ENCODE results near the gene PHKA2.
"Not testable (repeated sequence)": the region's sequence is repeated elsewhere in the genome, so short reads cannot be mapped to it uniquely, and the experiment has no call there.

Gene PHKA2

GRCh38 chrX:18992829-18993228, 8.9 kb upstream of the PHKA2 start:
- Histone ChIP-seq H3K36me3 (replicated peaks; ENCODE audit: low read depth, low read length) (no peaks in the 10 kb centered on the region), H3K4me1 (ENCODE audit: low read length) (no peaks in the 10 kb centered on the region), H2AFZ (ENCODE audit: low read depth, low read length) (no peak overlapping the region), H4K20me1 (ENCODE audit: insufficient read depth, low read length) (no peaks in the 10 kb centered on the region), H3K4me3 (ENCODE audit: low read length) (no peak overlapping the region), H3K9ac (ENCODE audit: low read length) (no peak overlapping the region), H3K27me3 (ENCODE audit: low read depth, low read length) (peaks cover 4% of the 10 kb centered on the region; the same call in 1 of the 2 replicates), H3K79me2 (ENCODE audit: low read length) (no peaks in the 10 kb centered on the region), H3K4me2 (ENCODE audit: low read length) (no peak overlapping the region), H3K9me3 (ENCODE audit: insufficient read depth, low read length) (no peaks in the 10 kb centered on the region), H3K27ac (ENCODE audit: low read length) (no peak overlapping the region)
- no peak for TF ChIP-seq EZH2phosphoT487 (IDR thresholded peaks at IDR 0.05; ENCODE audit: low read depth)
- TF ChIP-seq, protein P1, sequence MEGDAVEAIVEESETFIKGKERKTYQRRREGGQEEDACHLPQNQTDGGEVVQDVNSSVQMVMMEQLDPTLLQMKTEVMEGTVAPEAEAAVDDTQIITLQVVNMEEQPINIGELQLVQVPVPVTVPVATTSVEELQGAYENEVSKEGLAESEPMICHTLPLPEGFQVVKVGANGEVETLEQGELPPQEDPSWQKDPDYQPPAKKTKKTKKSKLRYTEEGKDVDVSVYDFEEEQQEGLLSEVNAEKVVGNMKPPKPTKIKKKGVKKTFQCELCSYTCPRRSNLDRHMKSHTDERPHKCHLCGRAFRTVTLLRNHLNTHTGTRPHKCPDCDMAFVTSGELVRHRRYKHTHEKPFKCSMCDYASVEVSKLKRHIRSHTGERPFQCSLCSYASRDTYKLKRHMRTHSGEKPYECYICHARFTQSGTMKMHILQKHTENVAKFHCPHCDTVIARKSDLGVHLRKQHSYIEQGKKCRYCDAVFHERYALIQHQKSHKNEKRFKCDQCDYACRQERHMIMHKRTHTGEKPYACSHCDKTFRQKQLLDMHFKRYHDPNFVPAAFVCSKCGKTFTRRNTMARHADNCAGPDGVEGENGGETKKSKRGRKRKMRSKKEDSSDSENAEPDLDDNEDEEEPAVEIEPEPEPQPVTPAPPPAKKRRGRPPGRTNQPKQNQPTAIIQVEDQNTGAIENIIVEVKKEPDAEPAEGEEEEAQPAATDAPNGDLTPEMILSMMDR (IDR thresholded peaks at IDR 0.05; ENCODE audit: low read depth, low read length): no peak

DNA sequence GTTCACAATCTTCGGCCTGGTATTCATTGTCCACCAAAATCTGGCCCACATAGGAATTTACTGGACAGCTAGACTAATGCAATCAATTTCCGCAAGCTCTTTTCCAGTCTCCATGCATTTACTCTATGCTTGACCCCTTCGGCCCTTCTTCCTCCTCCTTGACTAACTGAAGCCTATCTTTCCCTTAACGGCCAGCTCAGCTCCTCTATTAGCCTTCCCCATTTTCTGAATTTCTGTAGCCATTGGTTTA, 1.2 kb upstream of the PHKA2 start:
- H3K9ac ChIP-seq (ENCODE audit: low read length): peak overlapping the region; percentile 78
- no peak overlapping the region; the same call in 1 of the 2 replicates for H3K27ac ChIP-seq (ENCODE audit: low read length)
- H3K4me3 ChIP-seq (ENCODE audit: low read length): peak overlapping the region; percentile 96
- H3K79me2 ChIP-seq (ENCODE audit: low read length): peaks cover 13% of the 10 kb centered on the region
- H3K4me1 ChIP-seq (ENCODE audit: low read length): peaks cover 11% of the 10 kb centered on the region; the same call in 1 of the 2 replicates
- H3K36me3 ChIP-seq (replicated peaks; ENCODE audit: low read depth, low read length): no peaks in the 10 kb centered on the region
- no peak for TF ChIP-seq EZH2phosphoT487 (IDR thresholded peaks at IDR 0.05; ENCODE audit: low read depth)
- TF ChIP-seq, protein P1 (IDR thresholded peaks at IDR 0.05; ENCODE audit: low read depth, low read length): no peak
- no peaks in the 10 kb centered on the region for H3K27me3 ChIP-seq (ENCODE audit: low read depth, low read length)
- peak overlapping the region; percentile 67; the same call in 1 of the 2 replicates for H2AFZ ChIP-seq (ENCODE audit: low read depth, low read length)
- no peaks in the 10 kb centered on the region for H3K9me3 ChIP-seq (ENCODE audit: insufficient read depth, low read length)
- peak overlapping the region; percentile 86 for H3K4me2 ChIP-seq (ENCODE audit: low read length)
- H4K20me1 ChIP-seq (ENCODE audit: insufficient read depth, low read length): no peaks in the 10 kb centered on the region

DNA sequence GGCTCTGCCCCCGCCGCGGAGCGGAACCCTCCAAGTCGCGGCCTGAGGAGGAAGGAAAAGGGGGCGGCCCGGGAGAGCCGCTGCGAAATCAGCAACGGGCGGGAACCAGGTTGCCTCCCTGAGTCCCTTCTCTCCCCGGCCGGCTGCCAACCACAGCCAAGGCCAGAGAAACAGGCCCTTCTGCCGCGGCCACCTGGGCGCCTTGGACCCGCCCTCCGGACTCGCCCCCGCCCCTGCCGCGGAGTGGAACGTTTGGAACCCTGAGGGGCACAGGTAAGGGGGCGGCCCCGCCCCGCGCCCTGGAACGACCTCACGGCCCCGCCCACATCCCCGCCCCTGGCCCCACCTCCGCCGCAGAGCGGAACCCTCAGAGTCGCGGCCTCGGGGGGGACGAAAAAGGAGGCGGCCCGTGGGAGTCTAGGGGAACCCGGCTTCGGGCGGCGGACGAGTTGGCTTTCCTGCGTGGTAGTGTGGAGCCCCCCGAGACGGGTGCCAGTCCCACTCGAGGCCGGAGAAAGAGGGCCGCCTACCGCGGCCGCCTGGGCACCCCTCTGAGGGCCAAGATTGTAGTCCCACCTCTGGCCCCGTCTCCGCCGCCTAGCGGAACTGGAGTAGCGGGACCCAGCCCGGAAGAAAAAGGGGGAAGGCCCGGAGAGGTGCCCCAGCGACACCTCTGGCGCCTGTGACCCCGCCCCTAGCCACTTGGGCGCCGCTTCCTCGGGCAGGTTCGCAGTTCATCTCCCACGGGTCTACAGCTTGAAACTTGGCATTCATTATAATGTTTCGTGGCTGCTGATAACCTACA, 669 bp upstream of the PHKA2 start:
- Histone ChIP-seq H3K27ac (ENCODE audit: low read length) (peak overlapping the region; percentile 64), H3K27me3 (ENCODE audit: low read depth, low read length) (no peaks in the 10 kb centered on the region), H2AFZ (ENCODE audit: low read depth, low read length) (peak overlapping the region; percentile 87), H3K9me3 (ENCODE audit: insufficient read depth, low read length) (no peaks in the 10 kb centered on the region), H3K4me1 (ENCODE audit: low read length) (peaks cover 11% of the 10 kb centered on the region; the same call in 1 of the 2 replicates), H3K9ac (ENCODE audit: low read length) (peak overlapping the region; percentile 80), H3K36me3 (replicated peaks; ENCODE audit: low read depth, low read length) (no peaks in the 10 kb centered on the region), H3K4me2 (ENCODE audit: low read length) (peak overlapping the region; percentile 95), H4K20me1 (ENCODE audit: insufficient read depth, low read length) (no peaks in the 10 kb centered on the region), H3K4me3 (ENCODE audit: low read length) (peak overlapping the region; percentile 96), H3K79me2 (ENCODE audit: low read length) (peaks cover 13% of the 10 kb centered on the region)
- no peak for TF ChIP-seq EZH2phosphoT487 (IDR thresholded peaks at IDR 0.05; ENCODE audit: low read depth)
- TF ChIP-seq, protein P1 (IDR thresholded peaks at IDR 0.05; ENCODE audit: low read depth, low read length): 0 out of 2 replicates have a peak, but pooled peaks have one; percentile 10

DNA sequence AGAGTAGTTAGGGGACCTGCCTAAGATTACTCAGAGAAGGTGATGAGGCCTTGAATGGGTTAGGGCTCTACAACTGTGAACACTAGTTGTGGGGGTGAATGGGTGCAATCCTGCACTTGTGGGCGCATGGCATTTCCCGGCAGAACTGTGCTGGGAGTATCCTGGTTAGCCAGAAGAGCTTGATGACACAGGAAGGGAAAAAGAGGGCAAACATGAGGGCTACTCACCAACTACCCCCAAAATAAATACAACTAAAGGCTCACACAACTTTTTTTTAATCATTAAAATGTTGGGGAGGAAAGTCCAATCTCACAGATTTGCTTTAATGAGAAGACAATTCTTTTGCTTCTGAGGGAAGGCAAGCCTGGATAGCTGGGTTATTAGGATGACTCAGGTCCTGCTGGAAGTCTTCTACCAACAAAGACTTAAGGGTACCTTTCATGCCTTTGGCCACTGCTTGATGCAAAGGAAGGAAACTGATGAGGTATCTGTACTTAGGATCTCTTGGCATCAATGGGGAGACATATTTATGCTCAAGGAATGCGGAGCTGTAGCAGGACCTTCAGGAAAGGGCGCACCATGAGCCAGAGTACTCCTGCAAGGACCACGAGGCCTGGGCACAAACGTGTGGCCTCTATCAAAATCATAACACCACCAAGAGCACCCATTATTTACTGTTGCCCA, 2.6 kb downstream of the PHKA2 start:
- Histone ChIP-seq H3K36me3 (replicated peaks; ENCODE audit: low read depth, low read length) (no peaks in the 10 kb centered on the region), H3K4me1 (ENCODE audit: low read length) (peaks cover 11% of the 10 kb centered on the region; the same call in 1 of the 2 replicates), H3K9me3 (ENCODE audit: insufficient read depth, low read length) (no peaks in the 10 kb centered on the region), H3K27me3 (ENCODE audit: low read depth, low read length) (no peaks in the 10 kb centered on the region), H3K27ac (ENCODE audit: low read length) (no peak overlapping the region), H3K9ac (ENCODE audit: low read length) (no peak overlapping the region), H3K4me3 (ENCODE audit: low read length) (no peak overlapping the region), H4K20me1 (ENCODE audit: insufficient read depth, low read length) (no peaks in the 10 kb centered on the region), H3K4me2 (ENCODE audit: low read length) (no peak overlapping the region), H2AFZ (ENCODE audit: low read depth, low read length) (no peak overlapping the region), H3K79me2 (ENCODE audit: low read length) (peaks cover 13% of the 10 kb centered on the region)
- no peak for TF ChIP-seq EZH2phosphoT487 (IDR thresholded peaks at IDR 0.05; ENCODE audit: low read depth)
- TF ChIP-seq, protein P1 (IDR thresholded peaks at IDR 0.05; ENCODE audit: low read depth, low read length): no peak

DNA sequence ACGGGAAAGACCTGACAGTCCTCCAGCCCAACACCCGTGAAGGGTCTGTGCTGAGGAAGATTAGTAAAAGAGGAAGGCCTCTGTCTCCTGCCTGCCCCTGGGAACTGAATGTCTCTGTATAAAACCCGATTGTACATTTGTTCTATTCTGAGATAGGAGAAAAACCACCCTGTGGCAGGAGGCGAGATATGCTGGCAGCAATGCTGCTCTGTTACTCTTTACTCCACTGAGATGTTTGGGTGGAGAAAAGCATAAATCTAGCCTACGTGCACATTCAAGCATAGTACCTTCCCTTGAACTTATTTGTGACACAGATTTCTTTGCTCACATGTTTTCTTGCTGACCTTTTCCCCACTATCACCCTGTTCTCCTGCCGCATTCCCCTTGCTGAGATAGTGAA, 3.7 kb downstream of the PHKA2 start:
- peaks cover 13% of the 10 kb centered on the region for H3K79me2 ChIP-seq (ENCODE audit: low read length)
- not testable (repeated sequence) for H3K4me1 ChIP-seq (ENCODE audit: low read length); H3K4me3 ChIP-seq (ENCODE audit: low read length); H3K9me3 ChIP-seq (ENCODE audit: insufficient read depth, low read length); H3K27ac ChIP-seq (ENCODE audit: low read length); H3K36me3 ChIP-seq (replicated peaks; ENCODE audit: low read depth, low read length); H3K4me2 ChIP-seq (ENCODE audit: low read length); H3K27me3 ChIP-seq (ENCODE audit: low read depth, low read length); H2AFZ ChIP-seq (ENCODE audit: low read depth, low read length); H3K9ac ChIP-seq (ENCODE audit: low read length); H4K20me1 ChIP-seq (ENCODE audit: insufficient read depth, low read length)

Measured in OCI-LY3 (cell line).